Measurements from ENCODE around the gene FAM124B.

The FAM124B gene

GRCh38 chr2:224379986-224380385 is 21.9 kb downstream of the FAM124B start:
- DNase-seq = no peak

- DNase-seq = no peak
Measured at GRCh38 chr2:224379172-224379571, 22.7 kb downstream of the FAM124B start.

- no peak for DNase-seq
Measured at GRCh38 chr2:224378701-224379097, 23.2 kb downstream of the FAM124B start.

GRCh38 chr2:224377751-224378700 is 23.9 kb downstream of the FAM124B start:
- DNase-seq = no peak

GRCh38 chr2:224372641-224373040 is 29.3 kb downstream of the FAM124B start:
- no peak for DNase-seq

GRCh38 chr2:224369028-224369632 is 32.8 kb downstream of the FAM124B start:
- no peak for DNase-seq

- DNase-seq = no peak
Measured at GRCh38 chr2:224366267-224366844, 35.6 kb downstream of the FAM124B start.

GRCh38 chr2:224365331-224365730 is 36.6 kb downstream of the FAM124B start:
- no peak for DNase-seq

- no peak for DNase-seq
Measured at GRCh38 chr2:224363281-224363680, 38.6 kb downstream of the FAM124B start.

- DNase-seq = no peak
Measured at GRCh38 chr2:224362094-224362493, 39.8 kb downstream of the FAM124B start.

GRCh38 chr2:224360801-224361251 is 41.1 kb downstream of the FAM124B start:
- DNase-seq = no peak

- DNase-seq = peak in 1 of 2 experiments; percentile 21
Measured at GRCh38 chr2:224359569-224359968, 42.3 kb downstream of the FAM124B start.

- peak; percentile 49 to 60 for DNase-seq
Measured at GRCh38 chr2:224357098-224357901, 44.6 kb downstream of the FAM124B start.

- DNase-seq = no peak
Measured at GRCh38 chr2:224354632-224355211, 47.2 kb downstream of the FAM124B start.

- no peak for DNase-seq
Measured at GRCh38 chr2:224350703-224351102, 51.2 kb downstream of the FAM124B start.

GRCh38 chr2:224349396-224349795 is 52.5 kb downstream of the FAM124B start:
- no peak for DNase-seq

- DNase-seq = no peak
Measured at GRCh38 chr2:224347176-224348051, 54.5 kb downstream of the FAM124B start.

GRCh38 chr2:224345492-224345891 is 56.4 kb downstream of the FAM124B start:
- no peak for DNase-seq

GRCh38 chr2:224343226-224343625 is 58.7 kb downstream of the FAM124B start:
- DNase-seq = no peak

- DNase-seq = no peak
Measured at GRCh38 chr2:224335991-224336390, 65.9 kb downstream of the FAM124B start.

- DNase-seq = no peak
Measured at GRCh38 chr2:224334726-224335125, 67.2 kb downstream of the FAM124B start.

Data from activated T-cell treated with anti-CD3 and anti-CD28 coated beads, Interleukin-2, amount 50 U/mL, for 48 hours (primary cell).